GM19099 (cell line): ENCODE results near the gene FAXC.

ENCODE experiments used
- POLR2A ChIP-seq: IDR thresholded peaks from 3 replicates; pipeline ENCODE4 v1.6.1; 2011; ENCODE audit warnings: low read depth; ENCODE audit not compliant: insufficient read length; ENCODE audit errors: extremely low read depth

The FAXC gene

DNA sequence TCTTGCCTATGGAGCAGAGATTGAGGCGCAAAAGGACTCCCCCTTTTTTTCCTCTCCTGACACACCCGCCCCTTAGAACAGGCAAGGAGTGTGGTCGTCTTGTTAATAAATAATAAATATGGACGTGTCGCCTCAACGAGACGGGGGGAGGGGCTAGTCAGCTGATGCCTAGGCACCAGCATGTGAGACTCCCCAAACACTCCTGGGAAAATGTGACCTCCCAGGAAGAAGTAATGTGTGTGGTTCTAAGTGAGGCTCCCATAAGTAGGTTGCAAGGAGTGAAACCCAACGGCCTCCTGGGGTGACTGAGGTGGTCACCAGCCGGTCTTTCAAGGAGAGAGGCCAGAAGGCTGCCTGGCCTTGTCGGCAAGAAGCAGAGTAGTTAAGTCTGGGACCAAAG is 1.1 kb upstream of the FAXC start:
- TF ChIP-seq POLR2A, result no peak

DNA sequence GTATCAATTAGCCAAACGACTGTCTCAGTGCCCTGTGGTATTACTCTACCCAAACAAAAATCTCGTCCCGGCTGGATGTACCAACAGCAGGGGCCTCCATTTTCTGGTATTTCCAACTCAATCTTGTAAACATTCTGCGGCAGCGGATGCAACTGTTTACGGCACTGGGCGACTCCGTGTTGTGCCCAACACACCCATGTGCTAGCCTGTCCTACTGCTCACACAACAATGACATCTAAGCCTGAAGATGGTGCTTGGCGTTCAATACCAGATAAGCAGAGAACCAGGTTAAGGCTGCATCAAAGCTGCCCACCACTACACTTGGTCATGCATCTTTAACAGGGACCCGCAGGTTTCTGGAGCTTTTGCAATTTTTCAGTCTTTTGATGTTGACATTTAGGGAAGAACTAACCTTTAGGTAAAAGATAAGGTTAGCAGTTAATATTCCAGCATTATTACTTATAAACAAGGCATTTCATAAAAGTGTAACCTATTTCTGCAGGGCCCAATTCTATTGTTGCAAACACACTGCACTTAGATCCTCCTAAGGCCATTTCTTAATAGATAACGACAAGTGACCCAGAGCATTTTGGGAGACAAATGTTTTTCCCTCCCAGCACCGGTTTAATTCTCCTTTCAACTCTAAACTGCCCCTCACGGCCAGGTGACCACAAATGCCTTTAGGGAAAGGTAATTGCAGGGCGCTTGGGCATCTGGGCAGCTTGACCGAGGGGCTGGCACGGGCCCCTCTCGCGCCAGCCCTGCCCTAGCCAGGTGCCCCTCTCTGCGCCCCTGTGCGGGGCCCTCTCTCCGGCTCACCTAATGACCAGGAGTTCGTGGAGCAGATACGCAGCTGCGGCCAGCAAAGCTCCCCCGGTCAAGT is 945 bp downstream of the FAXC start:
- no peak for TF ChIP-seq POLR2A

DNA sequence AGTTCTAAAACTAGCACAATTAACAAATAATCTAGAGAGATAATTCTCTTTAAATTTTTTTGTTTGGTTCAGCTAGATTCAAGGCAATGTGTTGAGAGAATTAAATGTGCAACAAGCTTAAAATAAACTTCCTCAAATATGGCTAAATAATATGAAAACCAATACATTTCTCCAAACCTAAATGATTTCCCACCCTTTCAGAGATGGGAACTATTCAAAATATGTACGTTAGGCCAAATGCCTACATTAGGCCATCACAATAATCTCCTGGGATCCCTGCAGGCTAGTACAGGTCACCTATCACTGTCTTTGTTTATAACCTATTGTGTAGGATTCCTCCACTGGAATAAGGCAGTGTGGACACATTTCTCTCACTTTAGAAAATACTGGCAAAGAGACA is 1.7 kb downstream of the FAXC start:
- no peak for TF ChIP-seq POLR2A

DNA sequence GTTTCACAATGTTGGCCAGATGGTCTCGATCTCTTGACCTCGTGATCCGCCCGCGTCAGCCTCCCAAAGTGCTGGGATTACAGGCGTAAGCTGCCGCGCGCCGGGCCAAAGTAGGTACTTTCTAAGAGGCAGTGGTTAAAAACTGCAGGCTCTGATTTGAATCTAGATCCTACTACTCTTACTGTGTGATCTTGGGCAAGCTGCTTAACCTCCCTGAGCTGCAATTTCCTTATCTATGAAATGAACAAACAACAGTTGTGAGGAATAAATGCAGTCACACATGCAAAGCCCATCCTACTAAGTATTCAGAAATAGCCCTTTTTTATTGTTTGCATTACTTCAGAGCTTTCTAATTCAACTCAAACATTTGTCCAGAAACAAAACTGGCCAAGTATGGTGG is 2.9 kb downstream of the FAXC start:
- no peak for TF ChIP-seq POLR2A

DNA sequence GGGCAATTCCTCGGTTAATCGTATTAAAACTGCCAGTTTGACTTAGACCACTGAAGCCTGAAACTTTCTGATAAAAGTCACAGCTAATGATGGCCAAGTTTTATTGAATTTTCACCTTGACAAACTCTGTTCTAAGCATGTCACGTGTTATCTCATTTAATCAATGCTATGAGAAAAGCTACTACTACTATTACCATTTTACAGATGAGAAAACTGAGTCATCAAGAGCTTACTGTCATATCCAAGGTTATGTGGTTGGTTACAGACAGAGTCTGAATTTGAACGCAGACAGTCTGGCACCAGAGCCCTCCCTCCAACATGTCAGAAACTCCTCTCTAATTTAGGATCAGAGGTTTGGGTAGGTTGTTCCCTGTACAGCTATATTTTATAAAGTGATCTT is 4.3 kb downstream of the FAXC start:
- TF ChIP-seq POLR2A, result no peak

DNA sequence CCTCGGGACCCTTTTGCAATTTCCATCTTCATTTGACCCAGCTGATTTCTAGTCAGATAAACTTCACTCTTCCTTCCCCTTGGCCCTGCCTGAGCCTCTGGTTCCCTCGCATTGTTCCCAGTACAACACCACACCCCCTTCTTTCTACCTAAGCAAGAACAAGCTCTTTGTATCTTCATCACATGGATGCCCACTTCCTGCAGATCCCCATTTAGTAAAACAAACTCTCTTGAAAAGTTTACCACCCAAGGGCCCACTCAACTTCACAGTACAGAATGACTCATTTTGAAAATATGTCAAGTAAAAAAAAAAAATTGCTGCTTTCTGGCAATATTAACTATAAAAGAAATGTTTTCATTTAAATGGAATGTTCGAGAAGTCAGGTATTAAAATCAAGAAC is 5.2 kb downstream of the FAXC start:
- no peak for TF ChIP-seq POLR2A

DNA sequence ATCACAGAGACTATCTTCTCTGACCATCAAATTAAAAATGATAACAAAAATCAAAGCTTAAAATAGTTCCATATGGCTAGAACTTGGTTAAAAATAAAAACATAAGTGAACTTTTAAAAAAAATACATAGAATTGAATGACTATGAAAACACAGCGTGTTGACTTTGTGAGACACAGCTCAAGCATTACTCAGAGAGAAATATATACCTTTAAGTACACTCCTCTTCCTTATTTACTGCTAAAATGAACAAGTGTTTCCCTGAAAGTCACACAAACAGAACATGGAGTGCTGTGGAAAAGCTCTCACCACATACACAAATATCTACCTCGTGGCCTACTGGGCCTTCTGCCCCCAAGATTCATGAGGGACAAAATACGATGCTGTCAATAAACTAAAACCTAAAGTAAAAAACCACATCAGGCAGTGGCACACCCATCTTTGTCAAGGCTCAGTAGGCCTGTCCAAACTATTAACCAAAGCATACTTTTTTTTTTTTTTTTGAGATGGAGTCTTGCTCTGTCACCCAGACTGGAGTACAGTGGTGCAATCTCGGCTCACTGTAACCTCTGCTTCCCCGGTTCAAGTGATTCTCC is 7.5 kb downstream of the FAXC start:
- TF ChIP-seq POLR2A, result no peak

DNA sequence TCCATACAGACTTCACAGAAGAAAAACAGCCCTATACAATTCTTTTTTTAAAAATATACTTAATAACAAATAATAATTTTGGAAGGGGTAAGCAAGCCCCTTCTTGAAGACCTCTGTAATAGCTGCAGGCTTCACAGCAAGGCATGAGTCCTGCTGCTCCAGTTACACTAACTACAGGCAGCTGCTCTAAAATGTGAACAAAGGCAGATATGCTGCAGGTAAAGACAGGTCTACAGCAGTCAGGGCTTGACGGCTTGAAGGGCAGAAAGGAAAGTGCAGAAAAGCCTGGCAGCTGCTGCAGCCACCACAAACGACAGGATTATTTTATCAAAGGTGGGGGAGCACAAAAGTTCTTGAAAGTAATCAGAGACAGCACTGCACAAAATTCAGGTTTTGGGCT is 11.3 kb downstream of the FAXC start:
- no peak for TF ChIP-seq POLR2A

DNA sequence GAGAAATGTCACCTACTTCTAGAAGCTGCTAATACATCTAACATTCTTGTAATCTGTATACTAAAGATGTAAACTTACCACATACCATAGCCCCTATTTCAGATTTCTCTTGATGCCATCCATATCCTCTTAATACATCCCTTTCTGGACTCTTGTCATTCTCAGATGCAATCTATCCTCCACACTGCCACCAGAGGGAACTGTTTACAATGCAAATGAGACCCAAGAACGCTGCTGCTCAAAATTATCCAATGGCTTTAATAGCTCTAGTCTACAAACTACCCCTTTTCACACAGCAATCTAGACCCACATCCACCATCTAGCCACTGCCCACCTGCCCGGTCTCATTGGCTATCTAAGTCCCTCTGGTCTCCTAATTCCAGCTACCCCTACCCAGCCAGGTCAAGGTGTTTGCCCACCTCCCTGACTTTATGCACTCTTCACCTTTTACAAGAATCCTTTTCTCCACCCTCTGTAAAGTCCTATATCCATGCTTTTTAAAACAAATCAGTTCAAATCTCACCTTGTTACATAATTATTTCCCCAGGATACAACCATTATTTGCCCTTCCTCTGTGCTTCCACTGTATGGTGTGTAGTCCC is 14.8 kb downstream of the FAXC start:
- TF ChIP-seq POLR2A, result no peak

DNA sequence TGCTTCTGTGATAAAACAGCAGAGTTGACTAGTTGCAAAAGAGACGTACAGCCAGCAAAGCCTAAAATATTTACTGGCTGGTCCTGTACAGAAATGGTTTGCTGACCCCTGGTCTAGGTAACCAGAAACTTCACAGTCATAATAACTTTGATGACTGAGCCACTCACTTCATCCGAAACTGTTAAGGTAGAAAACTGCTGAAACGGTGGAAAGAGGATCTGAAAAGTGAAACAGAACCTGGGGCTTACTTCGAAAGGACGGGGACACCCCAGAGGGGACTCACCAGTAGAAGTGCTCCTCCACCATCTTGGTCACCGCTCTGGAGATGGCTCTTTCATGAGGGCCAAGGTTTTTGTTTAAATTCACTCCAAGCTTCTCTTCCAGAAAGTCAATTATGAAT is 16.4 kb downstream of the FAXC start:
- TF ChIP-seq POLR2A, result no peak

DNA sequence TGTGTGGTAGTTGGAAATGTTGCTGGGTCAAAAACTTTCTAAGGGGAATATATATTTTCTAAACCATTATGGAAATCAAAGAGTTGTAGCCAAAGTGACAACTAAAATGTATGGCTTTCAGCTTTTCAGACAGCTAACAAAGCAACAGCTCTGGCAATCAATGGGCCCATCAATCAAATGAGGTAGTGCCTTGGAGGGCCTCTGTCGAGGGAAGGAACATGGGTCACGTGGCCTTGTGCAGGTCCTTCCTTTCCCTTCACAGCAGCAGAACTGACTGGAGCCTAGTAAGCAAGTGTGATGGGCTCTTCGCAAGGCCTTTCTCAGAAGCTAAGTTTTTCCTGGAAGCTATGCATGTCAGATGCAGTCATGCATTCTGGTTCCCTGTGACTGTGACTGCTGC is 17.9 kb downstream of the FAXC start:
- TF ChIP-seq POLR2A, result no peak

DNA sequence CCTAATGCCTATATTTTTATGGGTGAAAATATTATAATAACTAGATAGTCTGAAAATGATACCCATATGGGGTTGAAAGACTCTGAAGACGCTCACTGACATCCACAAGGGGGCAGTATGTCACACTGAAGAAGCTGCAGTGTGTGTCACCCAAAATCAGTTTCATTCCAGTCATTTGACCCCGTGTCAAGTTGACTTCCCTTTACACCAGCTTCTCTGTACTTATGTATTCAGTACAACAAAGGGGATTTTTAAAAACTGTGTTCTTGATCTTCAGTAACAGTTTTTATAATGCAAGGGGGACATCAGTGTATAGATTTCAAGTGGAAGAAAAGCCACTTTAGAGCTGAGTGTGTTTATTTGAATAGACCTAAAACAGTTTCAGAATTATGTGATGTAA is 19.3 kb downstream of the FAXC start:
- TF ChIP-seq POLR2A, result no peak

DNA sequence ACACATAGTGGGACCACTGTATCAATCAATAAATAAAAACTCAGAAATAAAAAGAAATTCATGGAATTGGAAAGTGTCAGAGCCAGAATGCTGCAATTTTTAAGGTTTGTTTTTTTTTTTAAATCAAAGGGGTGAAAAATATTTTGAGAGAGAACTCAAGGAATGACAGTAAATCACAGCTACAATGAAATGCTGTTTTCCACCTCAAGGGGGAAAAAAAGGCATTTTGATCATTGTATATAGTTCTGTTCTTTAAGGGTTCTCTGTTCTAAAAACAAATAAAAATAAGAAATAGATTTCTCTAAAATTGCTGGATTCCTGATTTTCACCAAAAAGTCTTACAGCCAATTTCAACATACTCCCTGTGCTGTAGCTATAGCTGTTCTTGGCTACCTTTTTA is 24.5 kb downstream of the FAXC start:
- no peak for TF ChIP-seq POLR2A

DNA sequence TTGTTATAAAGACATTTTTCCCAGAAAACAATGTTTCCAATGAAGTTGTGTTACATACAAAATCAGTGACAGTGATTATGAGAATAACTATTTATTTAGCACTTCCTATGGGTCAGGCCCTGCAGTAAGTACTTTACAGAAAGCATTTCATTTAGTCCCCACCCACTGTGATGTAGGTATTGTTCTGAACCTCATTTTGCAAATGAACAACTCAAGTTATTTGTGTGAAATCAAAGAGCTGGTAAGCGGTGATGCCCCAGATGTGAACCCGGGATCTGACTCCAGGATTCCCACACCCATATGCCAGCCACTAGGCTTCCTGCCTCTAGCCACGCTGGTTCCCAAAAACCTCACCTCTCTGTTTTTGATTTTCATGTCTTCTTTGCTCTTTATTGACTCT is 30.9 kb downstream of the FAXC start:
- TF ChIP-seq POLR2A, result no peak

DNA sequence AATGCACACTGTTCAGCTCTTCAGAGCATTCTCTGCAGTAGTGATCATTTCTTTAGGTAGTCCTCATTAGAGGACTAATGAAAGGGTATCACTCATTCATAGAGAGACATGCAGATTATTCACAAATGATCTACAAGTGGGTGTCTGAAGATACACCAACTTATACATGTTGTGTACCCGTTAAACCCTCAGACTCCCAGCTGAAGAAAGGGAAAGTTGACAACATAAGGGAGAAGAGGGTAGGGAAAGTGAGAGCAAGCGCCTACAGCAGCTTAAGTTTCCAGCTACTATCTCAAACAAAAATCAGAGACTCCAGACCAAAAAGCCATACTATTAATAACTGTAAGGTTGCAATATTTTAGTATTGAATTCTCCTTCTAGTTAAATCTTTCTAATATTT is 37.1 kb downstream of the FAXC start:
- no peak for TF ChIP-seq POLR2A

DNA sequence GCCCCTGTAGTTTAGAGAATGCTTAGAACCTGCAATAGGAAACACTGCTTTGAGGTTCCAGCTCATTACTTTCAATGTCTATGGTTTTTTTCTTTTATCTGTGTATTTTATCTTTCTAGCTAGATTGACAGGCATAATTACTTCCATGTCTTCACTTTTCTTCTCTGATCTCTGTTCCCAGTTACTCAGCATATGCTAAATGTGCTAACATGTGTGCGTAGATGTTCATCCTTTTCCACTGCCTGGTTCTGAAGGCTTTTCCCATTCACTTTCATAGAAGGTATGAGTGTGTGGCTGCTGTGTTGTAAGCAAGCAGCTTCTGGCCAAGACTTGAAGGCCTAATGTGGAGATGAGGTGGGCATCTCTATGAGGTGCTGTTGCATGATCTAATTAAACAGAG is 38.9 kb downstream of the FAXC start:
- no peak for TF ChIP-seq POLR2A

DNA sequence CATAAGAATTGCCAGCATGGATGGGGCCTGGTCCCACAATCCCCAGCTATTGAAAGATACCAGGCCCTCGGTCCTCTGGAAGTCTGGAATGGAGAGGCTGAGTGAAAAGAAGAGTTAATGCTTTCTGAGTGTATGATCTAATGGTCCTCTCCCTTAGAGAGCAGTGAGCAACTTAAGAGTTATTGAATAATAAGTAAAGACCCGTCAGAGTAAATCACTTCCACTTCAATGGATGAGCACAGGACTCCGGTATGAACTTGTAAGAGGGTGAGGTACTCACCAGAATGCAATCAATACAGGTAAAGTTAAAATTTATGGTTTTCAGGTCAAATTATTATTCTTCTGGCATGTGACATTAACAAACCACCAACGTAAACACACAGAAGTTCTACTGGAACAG is 39.9 kb downstream of the FAXC start:
- no peak for TF ChIP-seq POLR2A

DNA sequence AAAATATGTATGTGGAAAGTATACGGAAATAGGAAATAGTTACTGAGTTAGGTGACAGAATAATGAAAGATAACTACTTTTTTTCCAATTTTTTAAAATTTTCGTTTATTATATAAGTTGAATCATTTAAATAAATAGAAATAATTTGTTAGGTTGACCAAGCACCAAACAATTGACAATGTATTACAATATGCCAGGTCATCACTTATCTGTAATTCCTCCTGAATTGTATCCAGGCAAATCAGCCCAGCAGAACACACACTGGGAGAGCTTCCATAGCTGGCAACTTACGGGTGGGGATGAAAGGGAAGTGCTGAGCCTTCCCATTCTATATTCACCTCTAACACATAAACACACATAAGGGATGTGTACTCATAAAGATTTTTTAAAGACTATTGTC is 40.7 kb downstream of the FAXC start:
- TF ChIP-seq POLR2A, result no peak
